NCI-H187 (cell line): ENCODE data around the gene WDR27.
"Not testable (repeated sequence)": the region's sequence is repeated elsewhere in the genome, so short reads cannot be mapped to it uniquely, and the experiment has no call there.

ENCODE experiments used
- DNase-seq, 2 experiments: peaks; one replicate each; lab custom pipeline; 2025; lab: John Stamatoyannopoulos, UW

Gene WDR27

GRCh38 chr6:169521825-169522224 lies 180.0 kb downstream of the WDR27 start:
- DNase-seq: no peak

- no peak for DNase-seq
Measured at GRCh38 chr6:169520104-169520503, 181.7 kb downstream of the WDR27 start.

GRCh38 chr6:169518451-169518850 lies 183.4 kb downstream of the WDR27 start:
- DNase-seq: no peak

- DNase-seq: no peak
Measured at GRCh38 chr6:169513478-169514193, 188.2 kb downstream of the WDR27 start.

- not testable (repeated sequence) for DNase-seq
Measured at GRCh38 chr6:169511785-169512184, 190.0 kb downstream of the WDR27 start.

- no peak for DNase-seq
Measured at GRCh38 chr6:169510871-169511270, 191.0 kb downstream of the WDR27 start.

- DNase-seq: no peak
Measured at GRCh38 chr6:169508452-169508851, 193.4 kb downstream of the WDR27 start.

GRCh38 chr6:169503422-169504152 lies 198.2 kb downstream of the WDR27 start:
- no peak for DNase-seq

- no peak for DNase-seq
Measured at GRCh38 chr6:169502445-169502844, 199.4 kb downstream of the WDR27 start.

GRCh38 chr6:169501777-169502313 lies 200.0 kb downstream of the WDR27 start:
- DNase-seq: no peak

GRCh38 chr6:169501128-169501527 lies 200.7 kb downstream of the WDR27 start:
- DNase-seq: no peak

GRCh38 chr6:169500688-169501087 lies 201.1 kb downstream of the WDR27 start:
- no peak for DNase-seq

GRCh38 chr6:169499848-169500247 lies 202.0 kb downstream of the WDR27 start:
- no peak for DNase-seq

GRCh38 chr6:169498916-169499513 lies 202.8 kb downstream of the WDR27 start:
- no peak for DNase-seq

- no peak for DNase-seq
Measured at GRCh38 chr6:169495601-169496000, 206.2 kb downstream of the WDR27 start.

GRCh38 chr6:169494038-169494437 lies 207.8 kb downstream of the WDR27 start:
- DNase-seq: no peak

GRCh38 chr6:169491482-169491881 lies 210.3 kb downstream of the WDR27 start:
- DNase-seq: no peak

GRCh38 chr6:169490830-169491229 lies 211.0 kb downstream of the WDR27 start:
- no peak for DNase-seq

- no peak for DNase-seq
Measured at GRCh38 chr6:169490246-169490641, 211.6 kb downstream of the WDR27 start.

- no peak for DNase-seq
Measured at GRCh38 chr6:169489563-169490245, 212.1 kb downstream of the WDR27 start.

- DNase-seq: no peak
Measured at GRCh38 chr6:169487579-169488436, 214.0 kb downstream of the WDR27 start.
